ENCODE results near the gene ARMH3.

Gene ARMH3

GRCh38 chr10:101968286-101968939 lies 87.6 kb downstream of the ARMH3 start:
- no peaks in the 10 kb centered on the region for H3K27me3 ChIP-seq (ENCODE audit: insufficient read depth, poor library complexity, severe bottlenecking)
- DNase-seq (ENCODE audit: low spot score): no peak
- no peak for ATAC-seq (ENCODE audit: low read depth)
- H3K9me3 ChIP-seq (ENCODE audit: severe bottlenecking): no peaks in the 10 kb centered on the region
- H3K4me3 ChIP-seq (ENCODE audit: severe bottlenecking): no peak overlapping the region
- H3K4me1 ChIP-seq (ENCODE audit: insufficient read depth, poor library complexity, severe bottlenecking): no peaks in the 10 kb centered on the region
- no peak for TF ChIP-seq CTCF (IDR thresholded peaks at IDR 0.05; ENCODE audit: poor library complexity, severe bottlenecking)
- no peak overlapping the region for H3K27ac ChIP-seq (ENCODE audit: poor library complexity, severe bottlenecking)
- H3K36me3 ChIP-seq (ENCODE audit: low read depth): peaks cover 32% of the 10 kb centered on the region

- ATAC-seq (ENCODE audit: low read depth) (peak; percentile 91), DNase-seq (ENCODE audit: low spot score) (no peak)
- Histone ChIP-seq H3K4me3 (ENCODE audit: severe bottlenecking) (no peak overlapping the region), H3K4me1 (ENCODE audit: insufficient read depth, poor library complexity, severe bottlenecking) (no peaks in the 10 kb centered on the region), H3K36me3 (ENCODE audit: low read depth) (peaks cover 25% of the 10 kb centered on the region), H3K9me3 (ENCODE audit: severe bottlenecking) (no peaks in the 10 kb centered on the region), H3K27ac (ENCODE audit: poor library complexity, severe bottlenecking) (no peak overlapping the region), H3K27me3 (ENCODE audit: insufficient read depth, poor library complexity, severe bottlenecking) (no peaks in the 10 kb centered on the region)
- no peak for TF ChIP-seq CTCF (IDR thresholded peaks at IDR 0.05; ENCODE audit: poor library complexity, severe bottlenecking)
Measured at GRCh38 chr10:101967713-101968112, 88.3 kb downstream of the ARMH3 start.

DNA sequence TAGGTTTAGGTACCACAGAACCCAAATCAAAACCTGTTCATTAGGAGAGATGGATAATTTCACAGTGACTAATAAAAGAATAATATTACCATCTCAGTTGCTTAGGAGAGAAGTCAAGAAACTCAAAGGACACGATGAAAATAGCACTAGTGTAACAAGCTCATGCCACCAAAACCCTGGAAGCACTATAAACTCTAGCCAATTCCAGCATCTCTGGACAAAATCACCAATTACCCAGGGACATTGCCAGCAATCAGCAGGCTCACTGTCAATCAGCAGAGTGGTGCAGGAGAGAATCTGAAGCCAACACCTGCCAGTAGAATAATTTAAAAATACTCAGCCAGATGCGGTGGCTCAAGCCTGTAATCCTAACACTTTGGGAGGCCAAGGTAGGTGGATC lies 88.9 kb downstream of the ARMH3 start:
- Histone ChIP-seq H3K4me1 (ENCODE audit: insufficient read depth, poor library complexity, severe bottlenecking) (no peaks in the 10 kb centered on the region), H3K27ac (ENCODE audit: poor library complexity, severe bottlenecking) (no peak overlapping the region)

DNA sequence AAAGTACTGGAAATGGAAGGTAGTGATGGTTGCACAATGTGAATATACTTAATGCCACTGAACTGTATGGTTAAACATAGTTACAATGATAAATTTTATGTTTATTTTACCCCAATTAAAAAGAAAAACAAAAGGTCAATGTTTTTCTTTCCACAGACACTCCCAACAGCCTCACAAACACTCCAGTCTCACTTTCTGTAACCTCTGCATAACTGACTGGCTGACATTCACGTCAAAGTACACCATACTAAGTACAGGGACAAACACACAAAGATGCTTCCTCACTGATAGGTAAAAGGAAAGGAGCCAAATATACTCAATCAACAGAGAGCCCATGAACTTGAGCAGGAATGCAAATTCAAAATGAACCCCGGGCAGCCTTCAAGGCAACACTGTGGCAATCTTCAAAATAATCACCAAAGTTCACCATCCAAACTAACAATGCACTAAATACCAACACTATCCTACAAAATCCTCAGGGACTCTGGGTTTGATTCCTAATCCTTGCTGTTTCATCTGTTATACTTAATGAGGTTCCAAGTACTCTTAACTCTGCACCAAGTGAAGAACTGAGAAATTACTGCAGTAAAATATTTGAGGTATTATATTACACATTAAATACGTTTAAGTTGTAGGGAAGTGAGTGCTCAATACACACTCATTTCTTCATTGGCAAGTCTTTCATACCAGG lies 90.8 kb downstream of the ARMH3 start:
- no peaks in the 10 kb centered on the region for H3K4me1 ChIP-seq (ENCODE audit: insufficient read depth, poor library complexity, severe bottlenecking)
- ATAC-seq (ENCODE audit: low read depth): no peak
- H3K27ac ChIP-seq (ENCODE audit: poor library complexity, severe bottlenecking): no peak overlapping the region

More for the DNA sequence above, 88.9 kb downstream of the ARMH3 start:
- no peaks in the 10 kb centered on the region for H3K9me3 ChIP-seq (ENCODE audit: severe bottlenecking)
- ATAC-seq (ENCODE audit: low read depth) (no peak), DNase-seq (ENCODE audit: low spot score) (no peak)
- no peak for TF ChIP-seq CTCF (IDR thresholded peaks at IDR 0.05; ENCODE audit: poor library complexity, severe bottlenecking)
- peaks cover 19% of the 10 kb centered on the region for H3K36me3 ChIP-seq (ENCODE audit: low read depth)
- no peak overlapping the region for H3K4me3 ChIP-seq (ENCODE audit: severe bottlenecking)
- H3K27me3 ChIP-seq (ENCODE audit: insufficient read depth, poor library complexity, severe bottlenecking): no peaks in the 10 kb centered on the region

More for the DNA sequence above, 90.8 kb downstream of the ARMH3 start:
- no peak for TF ChIP-seq CTCF (IDR thresholded peaks at IDR 0.05; ENCODE audit: poor library complexity, severe bottlenecking)
- Histone ChIP-seq H3K36me3 (ENCODE audit: low read depth) (peaks cover 11% of the 10 kb centered on the region), H3K4me3 (ENCODE audit: severe bottlenecking) (no peak overlapping the region), H3K27me3 (ENCODE audit: insufficient read depth, poor library complexity, severe bottlenecking) (no peaks in the 10 kb centered on the region), H3K9me3 (ENCODE audit: severe bottlenecking) (no peaks in the 10 kb centered on the region)
- no peak for DNase-seq (ENCODE audit: low spot score)

Data from RWPE2 (cell line).